ENCODE measurements around the gene RND2. TPM values are rescaled to one million over a fixed set of nuclear protein-coding genes. Genes with fewer than 3 reads are reported as not detected.
A peak's percentile ranks its signal among the peaks of the same experiment; 100 is the strongest.

Gene RND2
- total and polyA plus RNA-seq, 9 of the 15 experiments (the other 6 are each of a cell fraction or from before 2014, with no cell fraction given) = 0.15 to 1.9 (median 0.98) TPM

GRCh38 chr17:43027091-43028032 lies 2.3 kb downstream of the RND2 start:
- WGBS (ENCODE audit: insufficient coverage, low coverage, missing lambda C conversion rate) = 43% methylated on average over 6 of the region's 9 CpGs
- ATAC-seq (no peak), FAIRE-seq (no peak), DNase-seq (ENCODE audit: extremely low read depth in 1 of 4, low spot score in 3 of 4) (no peak)
- CTCF ChIA-PET (ENCODE audit: low intra/inter-chr PET ratio) = no interaction called here
- Histone ChIP-seq H3K27me3 (ENCODE audit: control insufficient read depth in 2 of 2, insufficient read depth in 2 of 2, low read length in 2 of 2) (no peaks in the 10 kb centered on the region), H3K9me3 (replicated peaks; ENCODE audit: control insufficient read depth, insufficient read depth, low read depth, low read length) (no peaks in the 10 kb centered on the region), H3K9me1 (ENCODE audit: control insufficient read depth, insufficient read depth, low read length) (no peaks in the 10 kb centered on the region), H3K9ac (ENCODE audit: insufficient read depth in 1 of 2, low read depth in 2 of 2, low read length in 2 of 2) (peak overlapping the region in 1 of 2 experiments; percentile 4; a peak in 1 of 4 replicates), H3K4me3 (no peak overlapping the region), H3K79me2 (ENCODE audit: control insufficient read depth, insufficient read depth, low read length) (no peaks in the 10 kb centered on the region), H3K27ac (ENCODE audit: extremely low read depth, low read depth, low read length) (no peak overlapping the region), H2AFZ (ENCODE audit: low read depth, low read length) (no peak overlapping the region), H3K4me1 (replicated peaks in 1 of 2; ENCODE audit: control insufficient read depth in 2 of 2, insufficient read depth in 2 of 2, low read length in 2 of 2) (peaks cover 3 to 43% of the 10 kb centered on the region in 2 experiments), H3K4me2 (ENCODE audit: insufficient read depth, low read length) (no peak overlapping the region), H3K36me3 (ENCODE audit: control insufficient read depth, insufficient read depth, low read length) (no peaks in the 10 kb centered on the region), H4K20me1 (replicated peaks; ENCODE audit: control insufficient read depth, insufficient read depth, low read length) (no peaks in the 10 kb centered on the region)
- intact Hi-C loops (cut with micrococcal nuclease) = no loop called here
- in situ Hi-C loops (cut with MboI) = no loop called here
- POLR2A ChIA-PET = interaction anchor here (0.7 to 1.3 kb wide), 3 partner anchors 10 to 144 kb away, joined by 3 to 4 read pairs (median 3); no protein-coding TSS in a partner anchor
- BruUV-seq (replicated peaks) = no TSS peak
- TF ChIP-seq, protein P1, sequence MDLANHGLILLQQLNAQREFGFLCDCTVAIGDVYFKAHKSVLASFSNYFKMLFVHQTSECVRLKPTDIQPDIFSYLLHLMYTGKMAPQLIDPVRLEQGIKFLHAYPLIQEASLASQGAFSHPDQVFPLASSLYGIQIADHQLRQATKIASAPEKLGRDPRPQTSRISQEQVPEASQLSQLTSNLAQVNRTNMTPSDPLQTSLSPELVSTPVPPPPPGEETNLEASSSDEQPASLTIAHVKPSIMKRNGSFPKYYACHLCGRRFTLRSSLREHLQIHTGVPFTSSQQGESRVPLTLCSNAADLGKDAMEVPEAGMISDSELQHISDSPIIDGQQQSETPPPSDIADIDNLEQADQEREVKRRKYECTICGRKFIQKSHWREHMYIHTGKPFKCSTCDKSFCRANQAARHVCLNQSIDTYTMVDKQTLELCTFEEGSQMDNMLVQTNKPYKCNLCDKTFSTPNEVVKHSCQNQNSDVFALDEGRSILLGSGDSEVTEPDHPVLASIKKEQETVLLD (IDR thresholded peaks at IDR 0.05) = no peak
- no peak for TF ChIP-seq PPARD (CRISPR knock-in tag; IDR thresholded peaks at IDR 0.05)
- TF ChIP-seq ZNF644 (tag; IDR thresholded peaks at IDR 0.05; ENCODE audit: low read depth) = no peak
- no peak for TF ChIP-seq SMAD4 (CRISPR knock-in tag; conservative IDR thresholded peaks at IDR 0.05)
- TF ChIP-seq NCOA1 (IDR thresholded peaks at IDR 0.05; ENCODE audit: low read depth) = no peak
- TF ChIP-seq, protein P2, sequence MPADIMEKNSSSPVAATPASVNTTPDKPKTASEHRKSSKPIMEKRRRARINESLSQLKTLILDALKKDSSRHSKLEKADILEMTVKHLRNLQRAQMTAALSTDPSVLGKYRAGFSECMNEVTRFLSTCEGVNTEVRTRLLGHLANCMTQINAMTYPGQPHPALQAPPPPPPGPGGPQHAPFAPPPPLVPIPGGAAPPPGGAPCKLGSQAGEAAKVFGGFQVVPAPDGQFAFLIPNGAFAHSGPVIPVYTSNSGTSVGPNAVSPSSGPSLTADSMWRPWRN (IDR thresholded peaks at IDR 0.05; ENCODE audit: low read depth) = no peak
- TF ChIP-seq ZNF707 (CRISPR knock-in tag; conservative IDR thresholded peaks at IDR 0.05) = no peak
- TF ChIP-seq TRIM24 (IDR thresholded peaks at IDR 0.05) = no peak
- no peak for TF ChIP-seq NUFIP1 (IDR thresholded peaks at IDR 0.05; ENCODE audit: partially characterized antibody)

Measured in K562 (cell line).